Left colon (tissue), 2 donors: ENCODE measurements around the gene ATE1. TPM values are rescaled to one million over a fixed set of nuclear protein-coding genes. Genes with fewer than 3 reads are reported as not detected.
A peak's percentile ranks its signal among the peaks of the same experiment; 100 is the strongest.
"Not testable (repeated sequence)": the region's sequence is repeated elsewhere in the genome, so short reads cannot be mapped to it uniquely, and the experiment has no call there.

Source experiments
- ATAC-seq: fragments of 200-7000 bp; cut with Tn5 transposase; one replicate; pipeline ENCODE4 v1.9.1; 2020; ENCODE audit warnings: mild to moderate bottlenecking, moderate library complexity
- DNase-seq, 2 donors: peaks; one replicate each; pipeline ENCODE4 v3.0.0-alpha.2; 2020
- intact Hi-C, 2 donors: fragments of 100-400 bp; cut with DNase I in 1 of 2; cut with micrococcal nuclease in 1 of 2; formaldehyde crosslinking; loops; one replicate each; pipeline versions ENCODE4 v1.11.2 to v1.14.0; 2022; cut with DNase I, micrococcal nuclease
- total RNA-seq, 2 donors: library from RNA; stranded (reverse); fragmentation: NEBNext Ultra II Directional; extraction: Animal tissue kit (Norgen Biotek cat#: 25700); gene quantifications; one replicate each; pipeline ENCODE4 v1.2.1, GENCODE V29; 2021
- donor health status: DM: no; HTN: no; CAD: no.
- donor health status: DM: yes; HTN: yes; CAD: no.

ATE1 gene
- total RNA-seq, 2 donors from 2014 or later, result 44.8 to 50.7 TPM

DNA sequence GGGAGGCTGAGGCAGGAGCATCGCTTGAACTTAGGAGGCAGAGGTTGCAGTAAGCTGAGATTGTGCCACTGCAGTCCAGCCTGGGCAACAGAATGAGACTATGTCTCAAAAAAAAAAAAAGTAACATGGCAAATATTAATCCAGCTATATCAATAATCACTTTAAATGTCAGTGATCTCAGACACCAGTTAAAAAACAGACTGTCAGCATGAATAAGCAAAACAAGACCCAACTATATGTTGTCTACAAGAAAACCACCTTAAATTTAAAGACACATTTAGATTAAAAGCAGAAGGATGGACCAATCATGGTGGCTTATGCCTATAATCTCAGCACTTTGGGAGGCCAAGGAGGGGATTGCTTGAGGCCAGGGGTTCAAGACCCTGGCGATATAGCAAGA, 8.5 kb upstream of the ATE1 start:
- DNase-seq (no peak), ATAC-seq (no peak)
- intact Hi-C loops, result no loop called here

DNA sequence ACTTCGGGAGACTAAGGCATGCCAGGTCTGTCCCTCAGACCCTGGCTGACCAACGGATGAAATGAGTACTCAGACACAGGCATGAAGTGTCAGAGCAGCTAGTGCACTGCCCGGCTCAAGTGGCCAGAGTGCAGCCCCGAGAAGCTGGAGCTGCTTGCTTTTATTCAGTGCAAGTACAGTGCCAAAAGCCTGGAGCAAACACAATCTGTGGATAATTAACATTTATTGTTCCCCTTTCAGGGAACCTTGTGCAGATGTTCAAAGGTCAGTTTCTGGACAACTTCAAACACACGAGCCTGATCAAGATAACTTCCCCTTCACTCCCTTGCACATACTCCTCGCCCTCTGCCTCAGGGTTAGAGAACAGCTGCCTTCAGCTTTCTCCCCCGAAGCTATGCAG, 7.9 kb upstream of the ATE1 start:
- ATAC-seq (peak; percentile 96), DNase-seq (peak; percentile 68 to 80)
- intact Hi-C loops, result no loop called here

DNA sequence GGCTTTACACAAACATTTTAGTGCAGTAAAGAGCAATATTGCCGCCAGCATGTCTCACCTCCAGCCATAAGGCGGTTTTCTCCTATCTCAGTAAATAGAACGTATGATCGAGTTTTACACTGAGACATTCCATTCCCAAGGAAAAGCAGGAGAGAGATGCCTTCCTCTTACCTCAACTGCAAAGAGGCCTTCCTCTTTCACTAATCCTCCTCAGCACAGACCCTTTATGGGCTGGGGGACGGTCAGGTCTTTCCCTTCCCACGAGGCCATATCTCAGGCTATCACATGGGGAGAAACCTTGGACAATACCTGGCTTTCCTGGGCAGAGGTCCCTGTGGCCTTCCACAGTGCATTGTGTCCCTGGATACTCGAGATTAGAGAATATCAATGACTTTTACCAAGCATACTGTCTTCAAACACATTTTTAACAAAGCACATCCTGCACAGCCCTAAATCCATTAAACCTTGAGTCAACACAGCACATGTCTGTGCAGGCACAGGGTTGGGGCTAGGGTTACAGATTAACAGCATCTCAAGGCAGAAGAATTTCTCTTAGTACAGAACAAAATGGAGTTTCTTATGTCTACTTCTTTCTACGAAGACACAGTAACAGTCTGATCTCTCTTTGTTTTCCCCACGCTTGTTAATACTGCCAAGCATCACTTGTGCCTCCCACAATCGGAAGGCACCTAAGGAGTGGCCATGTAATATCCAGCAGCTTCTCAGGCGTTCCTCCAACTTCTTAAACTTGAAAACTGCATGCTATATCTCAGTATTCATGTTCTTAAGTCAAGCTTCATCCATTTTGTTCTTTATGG, 2.6 kb upstream of the ATE1 start:
- not testable (repeated sequence) for DNase-seq

DNA sequence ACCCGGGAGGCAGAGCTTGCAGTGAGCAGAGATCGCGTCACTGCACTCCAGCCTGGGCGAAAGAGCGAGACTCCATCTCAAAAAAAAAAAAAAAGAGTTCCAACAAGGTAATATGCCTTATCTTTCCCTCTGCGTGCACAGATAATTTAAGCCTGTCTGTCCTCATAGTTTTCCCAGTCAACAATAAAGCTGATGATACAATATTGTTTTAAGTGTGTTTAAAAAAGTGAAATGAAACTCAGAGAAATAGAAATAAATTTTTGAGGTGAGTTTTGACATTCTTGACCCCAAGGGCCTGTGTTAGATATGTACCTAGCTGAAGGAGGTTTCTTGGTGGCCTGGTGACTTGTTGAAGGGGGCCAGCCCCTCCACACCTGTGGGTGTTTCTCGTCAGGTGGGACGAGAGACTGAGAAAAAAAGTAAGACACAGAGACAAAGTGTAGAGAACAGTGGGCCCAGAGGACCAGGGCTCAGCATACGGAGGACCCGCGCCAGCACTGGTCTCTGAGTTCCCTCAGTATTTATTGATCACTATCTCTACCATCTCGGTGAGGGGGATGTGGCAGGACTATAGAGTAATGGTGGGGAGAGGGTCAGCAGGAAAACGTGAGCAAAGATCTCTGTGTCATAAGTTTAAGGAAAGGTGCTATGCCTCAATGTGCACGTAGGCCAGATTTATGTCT, 1.9 kb upstream of the ATE1 start:
- peak; percentile 35 to 36 for DNase-seq
- ATAC-seq, intact Hi-C loops: not testable (repeated sequence)

More for the DNA sequence above, 2.6 kb upstream of the ATE1 start:
- ATAC-seq, intact Hi-C loops: not testable (repeated sequence)

DNA sequence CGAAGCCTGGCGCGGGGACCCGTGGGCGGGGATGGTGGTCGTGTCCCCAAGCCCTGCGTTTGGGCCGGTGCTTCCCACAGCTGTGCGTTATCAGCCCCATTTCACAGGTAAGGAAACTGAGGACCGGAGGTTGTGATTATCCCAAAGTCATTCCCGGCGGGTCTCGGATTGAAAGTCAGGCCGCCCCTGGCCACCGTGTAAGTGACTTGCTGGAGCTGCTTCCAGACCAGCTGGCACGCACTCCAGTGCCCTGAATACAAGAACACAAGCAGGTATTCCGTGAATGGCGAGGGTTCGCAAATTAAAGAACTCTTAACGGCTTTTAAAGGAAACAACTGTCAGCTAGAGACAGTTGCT, 675 bp upstream of the ATE1 start:
- intact Hi-C loops, result no loop called here
- ATAC-seq (peak; percentile 26), DNase-seq (peak in 1 of 2 donors; percentile 49)

DNA sequence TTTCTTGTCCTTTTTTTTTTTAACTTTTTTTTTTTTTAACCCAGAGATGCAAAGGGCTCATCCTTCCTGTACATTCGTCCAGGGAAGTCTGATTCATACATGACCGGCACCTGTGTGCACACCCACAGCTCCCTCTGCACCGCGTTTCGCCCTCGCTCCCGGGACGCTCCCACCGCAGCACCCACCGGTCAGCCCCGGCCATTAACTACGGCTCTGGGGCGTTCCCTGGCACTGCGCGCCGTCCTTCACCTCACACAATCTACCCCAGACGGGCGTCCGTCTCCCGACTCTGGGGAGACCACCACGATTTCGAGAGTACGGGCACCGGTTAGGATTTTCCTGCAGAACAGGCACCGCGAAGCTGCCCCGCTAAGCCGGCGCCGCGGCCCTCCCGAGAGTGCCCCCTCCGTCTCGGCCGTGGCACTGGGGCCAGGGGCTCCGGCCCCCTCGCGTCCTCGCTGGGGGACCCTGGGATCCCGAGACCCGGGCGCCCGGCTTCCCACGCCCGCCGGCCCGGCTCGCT, 452 bp downstream of the ATE1 start:
- intact Hi-C loops, result no loop called here
- ATAC-seq (peak; percentile 68), DNase-seq (peak; percentile 71 to 72)

DNA sequence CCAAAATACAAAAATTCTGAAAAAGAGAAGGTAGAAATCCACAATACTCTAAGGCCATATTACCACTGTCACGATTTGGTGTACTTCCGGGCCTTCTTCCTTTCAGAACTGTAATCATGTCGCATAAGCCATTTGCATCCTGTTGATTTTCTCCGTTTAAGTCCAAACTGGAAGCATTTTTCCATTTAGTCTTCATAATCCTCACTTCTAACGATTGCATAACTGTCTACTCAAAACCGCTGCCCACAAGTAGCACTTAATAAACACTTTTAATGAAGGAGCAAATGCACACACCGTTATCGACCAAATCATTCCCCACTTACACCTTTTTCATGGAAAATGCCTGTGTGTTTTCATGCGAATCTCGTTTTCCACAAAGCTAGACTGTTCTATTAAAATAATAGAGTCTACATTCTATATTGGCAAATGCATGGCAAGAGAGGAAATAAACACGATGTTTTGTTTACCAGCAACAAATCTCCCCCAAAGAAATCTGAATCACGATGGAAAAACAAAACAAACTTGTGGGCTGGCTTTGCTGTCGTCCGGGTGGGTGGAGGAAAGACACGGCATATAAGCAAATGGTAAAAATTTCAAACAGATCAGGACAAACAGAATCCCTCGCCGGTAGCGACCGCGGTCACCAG, 1.0 kb downstream of the ATE1 start:
- ATAC-seq, result no peak
- intact Hi-C loops, result no loop called here
- DNase-seq, result no peak

DNA sequence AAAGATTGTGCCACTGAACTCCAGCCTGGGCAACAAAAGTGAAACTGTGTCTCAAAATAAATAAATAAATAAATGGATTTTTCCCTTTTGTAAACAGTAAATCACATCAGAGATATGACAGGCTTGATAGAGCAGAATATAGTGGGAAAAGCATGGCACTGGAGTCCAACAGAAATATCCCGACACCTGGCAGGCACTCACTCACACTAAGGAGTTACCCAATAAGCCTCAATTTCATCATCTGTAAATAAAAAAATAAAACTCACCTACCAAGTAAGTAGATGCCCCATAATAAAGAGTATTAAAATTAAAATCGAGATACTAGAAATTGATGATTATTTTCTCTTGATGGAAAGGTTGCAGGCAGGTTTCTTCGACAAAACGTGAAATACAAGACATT, 1.7 kb downstream of the ATE1 start:
- no peak for DNase-seq
- ATAC-seq, result no peak
- intact Hi-C loops, result no loop called here

DNA sequence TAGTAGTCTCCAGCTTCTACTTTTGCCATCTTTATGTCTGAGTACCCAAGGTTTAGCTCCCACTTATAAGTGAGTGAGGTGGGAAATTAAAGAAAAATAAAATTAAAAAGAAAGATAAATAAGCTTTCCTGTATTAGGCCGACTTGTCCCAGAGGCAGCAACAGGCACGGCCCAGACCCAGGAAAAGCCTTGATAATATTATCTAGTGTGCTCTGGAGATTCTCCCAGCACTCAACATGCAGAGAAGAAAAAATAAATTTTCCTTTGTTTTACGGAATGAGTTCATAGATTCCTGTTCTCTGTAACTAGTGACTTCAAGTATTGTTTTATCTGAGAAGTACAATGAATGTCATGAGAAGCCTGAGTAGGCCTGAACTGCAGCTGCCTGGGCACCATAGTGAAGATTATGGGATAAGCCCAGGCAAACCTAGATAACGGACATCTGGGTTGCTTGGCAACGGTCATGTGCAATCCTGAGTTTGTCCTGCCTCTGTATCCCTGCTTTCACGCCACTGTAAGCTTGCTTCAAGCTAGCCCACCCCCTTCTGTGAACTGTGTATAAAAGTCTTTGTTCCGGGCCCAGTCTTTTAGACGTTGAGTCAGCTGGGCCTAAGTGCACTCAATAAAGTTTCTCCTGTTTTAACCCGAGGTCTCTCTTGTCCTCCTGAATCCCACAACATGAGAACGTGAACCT, 6.4 kb downstream of the ATE1 start:
- ATAC-seq, result no peak
- intact Hi-C loops, result no loop called here
- no peak for DNase-seq

DNA sequence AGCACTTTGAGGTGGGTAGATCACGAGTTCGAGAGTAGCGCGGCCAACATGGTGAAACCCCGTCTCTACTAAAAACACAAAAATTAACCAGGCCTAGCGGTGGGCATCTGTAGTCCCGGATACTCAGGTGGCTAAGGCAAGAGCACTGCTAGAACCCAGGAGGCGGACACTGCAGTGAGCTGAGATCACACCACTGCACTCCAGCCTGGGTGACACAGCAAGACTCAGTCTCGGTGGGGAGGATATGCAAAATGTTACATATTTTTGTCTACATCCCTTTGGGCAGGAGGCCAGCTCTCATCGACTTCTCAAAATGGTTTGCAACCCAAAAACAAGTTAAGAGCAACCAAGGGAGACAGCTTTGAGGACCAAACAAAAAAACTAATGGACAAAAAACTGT, 8.2 kb downstream of the ATE1 start:
- no peak for ATAC-seq
- DNase-seq, result no peak
- intact Hi-C loops, result no loop called here

DNA sequence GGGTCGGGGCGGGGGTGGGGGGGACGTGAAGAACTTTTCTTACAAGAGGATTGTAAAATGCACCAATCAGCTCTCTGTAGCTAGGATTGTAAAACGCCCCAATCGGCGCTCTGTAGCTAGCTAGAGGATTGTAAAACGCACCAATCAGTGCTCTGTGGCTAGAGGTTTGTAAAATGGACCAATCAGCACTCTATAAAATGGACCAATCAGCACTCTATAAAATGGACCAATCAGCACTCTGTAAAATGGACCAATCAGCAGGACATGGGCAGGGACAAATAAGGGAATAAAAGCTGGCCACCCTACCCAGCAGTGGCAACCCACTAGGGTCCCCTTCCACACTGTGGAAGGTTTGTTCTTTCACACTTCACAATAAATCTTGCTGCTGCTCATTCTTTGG, 9.0 kb downstream of the ATE1 start:
- intact Hi-C loops, ATAC-seq, DNase-seq: not testable (repeated sequence)

DNA sequence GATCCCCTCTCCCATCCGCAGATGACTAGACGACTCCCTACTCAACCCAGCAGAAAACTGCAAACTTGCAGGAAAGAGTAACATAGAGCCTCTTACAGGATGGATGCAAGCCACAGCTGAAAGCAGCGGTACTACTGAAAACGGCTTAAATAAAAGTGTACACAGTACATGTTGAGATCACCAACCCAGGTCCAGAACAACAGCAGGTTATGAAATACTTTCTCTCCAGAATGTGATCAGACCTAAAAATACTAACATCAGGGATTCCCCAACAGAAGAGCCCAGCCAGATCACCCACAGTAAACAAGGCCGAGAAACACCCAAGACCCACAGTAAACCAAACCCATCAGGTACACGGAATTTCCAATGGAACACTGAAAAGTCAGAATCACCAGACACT, 13.2 kb downstream of the ATE1 start:
- DNase-seq (no peak), ATAC-seq (no peak)
- intact Hi-C loops, result no loop called here

DNA sequence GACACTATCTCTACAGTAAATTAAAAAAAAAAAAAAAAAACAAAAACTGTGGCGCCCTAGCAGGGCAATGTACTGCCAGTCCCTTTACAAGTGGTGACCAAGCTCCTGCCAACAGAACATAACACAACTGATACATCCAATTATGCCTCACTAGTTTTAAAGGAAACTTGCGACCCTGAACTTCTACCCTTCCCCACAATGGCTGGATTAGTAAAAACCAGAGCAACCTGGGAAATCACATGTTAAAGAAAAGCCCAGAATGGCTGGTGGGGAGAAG, 16.5 kb downstream of the ATE1 start:
- intact Hi-C loops, result no loop called here
- DNase-seq (no peak), ATAC-seq (no peak)

DNA sequence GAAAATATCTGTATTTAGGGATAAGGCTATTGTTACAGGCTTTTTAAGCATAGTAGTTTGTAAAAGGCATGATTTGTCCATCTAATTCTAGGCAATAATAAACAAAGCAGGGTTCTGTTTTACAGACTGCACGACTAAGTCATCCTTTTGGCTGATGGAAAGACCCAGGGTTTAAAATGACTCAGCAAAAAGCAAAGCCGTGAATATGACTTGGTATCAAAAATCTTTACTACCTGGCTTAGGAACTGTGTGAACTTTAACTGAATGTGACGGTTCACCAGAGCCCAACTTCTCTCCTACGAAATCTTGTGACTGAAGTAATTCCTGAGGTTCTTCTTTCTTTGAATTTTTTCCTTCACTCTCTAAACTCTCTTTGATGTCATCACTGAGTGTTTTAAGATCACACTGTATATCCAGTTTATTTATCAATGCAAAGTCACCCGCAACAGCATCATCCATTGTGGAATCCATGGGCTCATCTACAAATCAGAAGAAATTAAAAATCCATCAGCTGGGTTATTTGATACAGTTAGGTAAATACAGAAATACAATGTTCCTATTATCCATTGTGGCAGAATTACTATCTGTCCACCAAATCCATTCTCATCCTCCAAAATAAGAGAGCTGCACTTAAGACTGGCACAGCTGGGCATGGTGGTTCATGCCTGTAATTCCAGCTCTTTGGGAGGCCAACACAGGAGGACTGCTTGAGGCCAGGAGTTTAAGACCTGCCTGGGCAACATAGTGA, 17.0 kb downstream of the ATE1 start:
- DNase-seq (no peak), ATAC-seq (no peak)
- intact Hi-C loops, result no loop called here

DNA sequence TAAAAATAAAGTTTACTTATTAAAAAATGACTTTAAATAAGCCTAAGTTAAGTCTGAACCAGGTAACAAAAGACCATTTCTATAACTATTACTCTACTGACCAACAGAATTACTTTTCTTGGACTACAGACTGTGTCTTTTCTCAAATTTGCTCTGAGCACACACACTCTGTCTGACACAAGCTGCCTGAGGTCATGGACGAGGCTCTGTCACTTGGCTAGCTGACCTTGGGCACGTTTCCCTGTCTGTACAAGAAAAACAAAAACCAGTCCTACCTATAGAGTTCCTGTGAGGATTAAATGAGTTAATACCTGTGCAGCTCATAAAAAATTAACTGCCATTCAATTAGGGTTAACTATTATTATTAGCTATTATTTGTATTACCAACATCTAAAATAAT, 22.9 kb downstream of the ATE1 start:
- intact Hi-C loops, result no loop called here
- no peak for ATAC-seq

DNA sequence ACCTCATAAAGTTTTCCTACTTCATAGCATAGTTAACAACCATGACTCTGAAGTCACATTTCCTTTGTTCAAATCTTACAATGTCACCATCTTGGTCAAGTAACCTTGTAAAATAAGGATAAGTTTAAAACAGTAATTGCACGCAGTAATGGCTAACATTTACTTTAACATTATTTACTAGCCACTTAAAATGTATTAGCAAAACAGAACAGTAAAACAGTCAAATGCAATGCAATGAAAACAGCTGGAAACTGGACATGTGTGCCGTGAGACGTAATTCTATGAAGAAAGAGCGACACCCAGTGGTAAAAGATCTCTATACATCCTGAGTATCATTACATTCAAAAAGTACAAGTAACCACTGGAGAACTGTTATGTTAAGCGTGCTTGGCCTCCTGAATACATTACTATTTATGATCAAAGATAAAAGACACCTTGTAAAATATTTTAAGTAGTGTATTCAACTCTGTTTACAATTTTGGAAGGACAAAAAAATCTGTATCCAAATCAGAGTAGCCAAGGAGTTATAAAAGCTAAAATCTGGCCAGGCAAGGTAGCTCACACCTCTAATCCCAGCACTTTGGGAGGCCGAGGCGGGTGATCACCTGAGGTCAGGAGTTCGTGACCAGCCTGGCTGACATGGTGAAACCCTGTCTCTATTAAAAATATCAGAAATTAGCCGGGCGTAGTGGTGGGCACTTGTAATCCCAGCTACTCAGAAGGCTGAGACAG, 27.2 kb downstream of the ATE1 start:
- intact Hi-C loops, result no loop called here
- DNase-seq (no peak), ATAC-seq (peak; percentile 93)

More for the DNA sequence above, 22.9 kb downstream of the ATE1 start:
- DNase-seq, result no peak

DNA sequence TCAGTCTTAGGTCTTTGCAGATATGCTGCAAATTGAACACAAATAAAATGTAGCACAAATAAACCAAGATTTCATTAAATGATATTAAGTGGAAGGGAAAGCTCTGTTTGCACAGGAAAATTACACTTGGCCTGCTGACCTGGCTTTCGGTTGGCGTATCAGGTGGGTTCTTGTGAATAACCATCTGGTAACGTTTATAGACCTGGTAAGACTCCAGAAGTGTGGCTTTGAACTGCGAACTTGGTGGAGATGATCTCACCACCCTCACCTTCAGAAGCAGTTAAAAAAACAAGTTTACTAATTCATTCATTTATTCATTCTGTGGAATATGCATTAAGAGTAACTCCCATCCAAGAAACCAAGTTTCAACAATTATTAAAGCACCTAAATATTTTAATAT, 28.1 kb downstream of the ATE1 start:
- no peak for ATAC-seq
- intact Hi-C loops, result no loop called here

DNA sequence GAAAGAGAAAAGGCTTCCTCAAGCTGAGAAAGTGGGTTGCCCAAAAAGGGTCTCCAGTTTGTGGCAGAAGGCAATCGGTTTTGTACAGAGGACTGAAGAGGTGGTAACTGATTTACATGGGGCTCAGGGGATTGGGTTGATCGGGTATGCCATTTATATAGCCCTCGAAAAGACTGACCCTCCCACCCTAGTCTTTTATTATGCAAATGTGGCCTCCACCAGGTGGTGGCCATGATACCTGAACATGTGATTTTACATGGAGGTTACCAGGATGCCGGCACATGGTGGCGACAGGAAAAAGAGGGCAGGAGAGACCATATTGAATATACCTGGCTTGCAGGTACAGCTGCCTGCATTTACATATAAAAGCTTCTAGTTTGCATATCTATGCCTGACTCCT, 36.7 kb downstream of the ATE1 start:
- intact Hi-C loops, result no loop called here
- DNase-seq, result no peak
- ATAC-seq, result no peak

More for the DNA sequence above, 28.1 kb downstream of the ATE1 start:
- DNase-seq, result no peak
